Gastrocnemius medialis (tissue), 4 donors: ENCODE measurements around the gene PPFIA1. TPM values are rescaled to one million over a fixed set of nuclear protein-coding genes. Genes with fewer than 3 reads are reported as not detected.

Experiments
- ATAC-seq, 2 donors: fragments of 150-250 bp; one replicate each; pipeline ENCODE4 v1.9.1; 2016
- DNase-seq, 2 donors: peaks; one replicate each; pipeline ENCODE4 v3.0.0-alpha.2; 2019
- H3K27ac ChIP-seq, 4 donors: fragments of 200-600 bp; sonication (generic); 1 replicate in 1 of 4; 2 replicates in 3 of 4; pipeline ENCODE4 v1.5.1; 2016 to 2018; ENCODE audit warnings: mild to moderate bottlenecking in 2 of 4, moderate library complexity in 1 of 4
- H3K27me3 ChIP-seq, 3 donors: fragments of 200-600 bp; sonication (generic) in 2 of 3; 1 replicate in 1 of 3; 2 replicates in 2 of 3; pipeline versions ENCODE4 v1.5.1 to v1.6.0; 2016 to 2019; ENCODE audit warnings: mild to moderate bottlenecking in 1 of 3, moderate library complexity in 1 of 3
- H3K36me3 ChIP-seq, 2 donors: fragments of 200-600 bp; sonication (generic) in 1 of 2; one replicate each; pipeline ENCODE4 v1.5.1; 2017 to 2018
- H3K4me1 ChIP-seq, 2 donors: fragments of 200-600 bp; sonication (generic) in 1 of 2; one replicate each; pipeline ENCODE4 v1.5.1; 2016 to 2017; ENCODE audit warnings: mild to moderate bottlenecking in 2 of 2
- H3K4me3 ChIP-seq, 4 donors: fragments of 200-600 bp; sonication (generic) in 3 of 4; 1 replicate in 1 of 4; 2 replicates in 3 of 4; pipeline ENCODE4 v1.5.1; 2016 to 2019; ENCODE audit warnings: mild to moderate bottlenecking in 2 of 4
- H3K9me3 ChIP-seq, 3 donors: fragments of 200-600 bp; sonication (generic) in 2 of 3; 1 replicate in 1 of 3; 2 replicates in 2 of 3; pipeline ENCODE4 v1.5.1; 2016 to 2019
- POLR2A ChIP-seq, 2 donors: fragments of 450-650 bp; IDR thresholded peaks; one replicate each; pipeline ENCODE4 v1.6.1; 2017; ENCODE audit warnings: antibody characterized with exemption in 2 of 2, mild to moderate bottlenecking in 2 of 2, moderate library complexity in 2 of 2
- in situ Hi-C, 4 donors: fragments of 200-750 bp; cut with MboI; loops; one replicate each; pipeline versions ENCODE4 v1.15.0 to v1.8.0; 2017; ENCODE audit warnings: low sequenced_read_pairs in 4 of 4
- intact Hi-C: fragments of 100-400 bp; cut with DNase I; formaldehyde crosslinking; loops from one replicate; pipeline ENCODE4 v1.15.1; 2023; ENCODE audit warnings: low total_unique reads
- total RNA-seq, 4 donors: library from RNA; depleted of rRNA; stranded (reverse); fragments of >200 nt; gene quantifications; one replicate each; pipeline versions ENCODE4 v1.1.0 to v1.2.3, GENCODE V29; 2016
- TF ChIP-seq, protein P1 (sequence below), 5 experiments: fragments of 450-650 bp in 3 of 5; fragments of 200-600 bp in 2 of 5; sonication (generic) in 2 of 5; IDR thresholded peaks in 4 of 5; conservative IDR thresholded peaks in 1 of 5; 1 replicate in 4 of 5; 2 replicates in 1 of 5; pipeline ENCODE4 v1.5.1; 2016 to 2019; ENCODE audit warnings: antibody characterized with exemption in 5 of 5, mild to moderate bottlenecking in 3 of 5, moderate library complexity in 3 of 5

PPFIA1 gene
- total RNA-seq, 4 donors from 2014 or later = 36.3 to 90.6 (median 46.0) TPM

DNA sequence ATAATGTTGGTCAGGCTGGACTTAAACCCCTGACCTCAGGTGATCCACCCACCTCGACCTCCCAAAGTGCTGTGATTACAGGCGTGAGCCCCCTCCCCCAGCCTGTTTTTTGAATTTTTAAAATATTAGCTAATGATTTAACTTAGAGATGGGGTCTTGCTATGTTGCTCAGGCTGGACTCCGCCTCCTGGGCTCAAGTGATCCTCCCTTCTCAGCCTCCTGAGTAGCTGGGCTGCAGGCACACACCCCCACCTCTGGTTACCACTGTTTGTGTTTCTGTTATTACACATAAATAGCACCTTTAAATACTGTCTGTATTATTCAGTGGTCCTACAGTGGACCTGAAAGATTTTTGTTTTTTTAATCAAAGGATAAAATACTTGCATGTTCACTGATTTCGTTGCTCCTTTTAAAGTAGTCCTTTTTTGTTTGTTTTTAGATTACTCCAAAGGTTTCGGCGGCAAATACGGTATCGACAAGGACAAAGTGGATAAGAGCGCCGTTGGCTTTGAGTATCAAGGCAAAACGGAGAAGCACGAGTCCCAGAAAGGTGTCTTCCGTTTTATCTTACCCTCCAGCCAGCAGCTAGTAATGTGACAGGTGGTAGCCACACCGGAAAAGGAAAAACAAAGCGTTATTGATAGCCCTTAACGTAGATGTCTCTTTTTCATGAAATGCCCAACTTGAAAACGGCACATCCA lies 149.0 kb downstream of the PPFIA1 start:
- no peaks in the 10 kb centered on the region for H3K9me3 ChIP-seq
- in situ Hi-C loops = no loop called here
- H3K36me3 ChIP-seq = peaks cover 0 to 92% of the 10 kb centered on the region in 2 donors
- ATAC-seq (no peak), DNase-seq (no peak)
- H3K4me3 ChIP-seq = no peak overlapping the region
- H3K4me1 ChIP-seq = no peaks in the 10 kb centered on the region
- intact Hi-C loops = no loop called here
- H3K27me3 ChIP-seq = no peaks in the 10 kb centered on the region
- TF ChIP-seq POLR2A (IDR thresholded peaks at IDR 0.05) = no peak
- no peak overlapping the region for H3K27ac ChIP-seq

DNA sequence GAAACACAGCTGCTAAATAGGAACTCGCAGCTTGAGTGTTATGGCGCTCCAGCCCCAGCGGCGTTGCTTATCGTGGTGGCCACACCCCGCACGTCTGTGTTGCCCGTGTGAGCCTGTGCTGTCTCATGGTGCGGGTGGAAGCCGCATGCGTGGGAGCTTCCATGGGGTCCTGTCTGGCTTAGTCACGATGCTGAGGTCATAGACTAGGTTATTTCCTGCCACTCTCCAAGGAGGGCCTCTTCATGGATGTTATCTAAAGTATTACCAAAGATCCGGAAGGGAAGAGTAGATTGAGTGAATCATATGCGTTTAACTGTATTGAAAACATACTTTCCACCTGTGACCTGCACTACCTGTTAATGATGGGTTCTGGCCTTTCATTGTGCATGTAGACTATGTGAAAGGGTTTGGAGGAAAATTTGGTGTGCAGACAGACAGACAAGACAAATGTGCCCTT lies 149.5 kb downstream of the PPFIA1 start:
- in situ Hi-C loops = no loop called here
- DNase-seq (no peak), ATAC-seq (no peak)
- Histone ChIP-seq H3K9me3 (no peaks in the 10 kb centered on the region), H3K36me3 (peaks cover 0 to 92% of the 10 kb centered on the region in 2 donors), H3K27ac (no peak overlapping the region), H3K4me1 (no peaks in the 10 kb centered on the region), H3K4me3 (no peak overlapping the region), H3K27me3 (no peaks in the 10 kb centered on the region)
- intact Hi-C loops = no loop called here
- TF ChIP-seq, protein P1, sequence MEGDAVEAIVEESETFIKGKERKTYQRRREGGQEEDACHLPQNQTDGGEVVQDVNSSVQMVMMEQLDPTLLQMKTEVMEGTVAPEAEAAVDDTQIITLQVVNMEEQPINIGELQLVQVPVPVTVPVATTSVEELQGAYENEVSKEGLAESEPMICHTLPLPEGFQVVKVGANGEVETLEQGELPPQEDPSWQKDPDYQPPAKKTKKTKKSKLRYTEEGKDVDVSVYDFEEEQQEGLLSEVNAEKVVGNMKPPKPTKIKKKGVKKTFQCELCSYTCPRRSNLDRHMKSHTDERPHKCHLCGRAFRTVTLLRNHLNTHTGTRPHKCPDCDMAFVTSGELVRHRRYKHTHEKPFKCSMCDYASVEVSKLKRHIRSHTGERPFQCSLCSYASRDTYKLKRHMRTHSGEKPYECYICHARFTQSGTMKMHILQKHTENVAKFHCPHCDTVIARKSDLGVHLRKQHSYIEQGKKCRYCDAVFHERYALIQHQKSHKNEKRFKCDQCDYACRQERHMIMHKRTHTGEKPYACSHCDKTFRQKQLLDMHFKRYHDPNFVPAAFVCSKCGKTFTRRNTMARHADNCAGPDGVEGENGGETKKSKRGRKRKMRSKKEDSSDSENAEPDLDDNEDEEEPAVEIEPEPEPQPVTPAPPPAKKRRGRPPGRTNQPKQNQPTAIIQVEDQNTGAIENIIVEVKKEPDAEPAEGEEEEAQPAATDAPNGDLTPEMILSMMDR (IDR thresholded peaks at IDR 0.05 in 4 of 5, conservative IDR thresholded peaks at IDR 0.05 in 1 of 5) = no peak
- TF ChIP-seq POLR2A (IDR thresholded peaks at IDR 0.05) = no peak

DNA sequence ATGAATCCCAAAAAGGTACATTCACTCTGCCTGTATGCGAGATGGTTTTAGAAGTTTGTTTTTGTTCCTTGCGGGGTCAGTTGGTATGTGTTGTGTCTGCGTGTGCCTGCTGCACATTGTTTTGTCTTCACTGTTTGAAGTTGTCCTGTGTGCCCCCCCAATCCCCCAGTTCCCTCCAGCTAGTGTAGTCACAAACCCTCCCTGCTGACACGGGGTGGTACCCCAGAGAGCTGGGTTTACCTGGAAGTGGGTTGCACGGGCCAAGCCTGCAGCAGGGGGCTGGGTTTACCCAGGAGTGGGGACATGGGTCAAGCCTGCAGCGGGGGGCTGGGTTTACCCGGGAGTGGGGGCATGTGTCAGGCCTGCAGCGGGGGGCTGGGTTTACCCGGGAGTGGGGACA lies 150.0 kb downstream of the PPFIA1 start:
- no peaks in the 10 kb centered on the region for H3K27me3 ChIP-seq
- ATAC-seq (no peak), DNase-seq (no peak)
- peaks cover 0 to 92% of the 10 kb centered on the region in 2 donors for H3K36me3 ChIP-seq
- no peaks in the 10 kb centered on the region for H3K4me1 ChIP-seq
- TF ChIP-seq, protein P1 (IDR thresholded peaks at IDR 0.05 in 4 of 5, conservative IDR thresholded peaks at IDR 0.05 in 1 of 5) = no peak
- H3K4me3 ChIP-seq = no peak overlapping the region
- intact Hi-C loops = no loop called here
- in situ Hi-C loops = no loop called here
- H3K9me3 ChIP-seq = no peaks in the 10 kb centered on the region
- no peak overlapping the region for H3K27ac ChIP-seq

DNA sequence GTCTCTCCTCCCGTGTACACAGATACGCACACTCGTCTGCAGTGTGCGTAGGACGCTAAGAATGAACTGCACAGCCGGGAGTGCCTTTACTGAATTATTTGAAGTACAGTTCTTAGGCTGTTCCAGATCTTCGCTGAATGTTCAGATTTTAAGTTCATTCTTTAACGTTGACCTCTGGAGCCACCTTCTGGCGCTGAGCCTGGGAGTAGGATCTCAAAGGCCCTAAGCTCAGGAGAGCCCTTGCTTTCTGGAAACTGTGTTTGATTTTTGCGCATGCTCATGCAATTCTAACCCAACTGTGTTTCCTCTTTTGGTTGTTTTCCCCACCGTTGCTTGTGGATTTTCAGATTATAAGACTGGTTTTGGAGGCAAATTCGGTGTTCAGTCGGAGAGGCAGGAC lies 150.6 kb downstream of the PPFIA1 start:
- H3K36me3 ChIP-seq = peaks cover 0 to 92% of the 10 kb centered on the region in 2 donors
- no peak overlapping the region for H3K4me3 ChIP-seq
- intact Hi-C loops = no loop called here
- TF ChIP-seq POLR2A (IDR thresholded peaks at IDR 0.05) = no peak
- TF ChIP-seq, protein P1 (IDR thresholded peaks at IDR 0.05 in 4 of 5, conservative IDR thresholded peaks at IDR 0.05 in 1 of 5) = no peak
- no peaks in the 10 kb centered on the region for H3K27me3 ChIP-seq
- DNase-seq = no peak
- H3K27ac ChIP-seq = no peak overlapping the region
- ATAC-seq = no peak
- in situ Hi-C loops = no loop called here
- no peaks in the 10 kb centered on the region for H3K9me3 ChIP-seq
- no peaks in the 10 kb centered on the region for H3K4me1 ChIP-seq

DNA sequence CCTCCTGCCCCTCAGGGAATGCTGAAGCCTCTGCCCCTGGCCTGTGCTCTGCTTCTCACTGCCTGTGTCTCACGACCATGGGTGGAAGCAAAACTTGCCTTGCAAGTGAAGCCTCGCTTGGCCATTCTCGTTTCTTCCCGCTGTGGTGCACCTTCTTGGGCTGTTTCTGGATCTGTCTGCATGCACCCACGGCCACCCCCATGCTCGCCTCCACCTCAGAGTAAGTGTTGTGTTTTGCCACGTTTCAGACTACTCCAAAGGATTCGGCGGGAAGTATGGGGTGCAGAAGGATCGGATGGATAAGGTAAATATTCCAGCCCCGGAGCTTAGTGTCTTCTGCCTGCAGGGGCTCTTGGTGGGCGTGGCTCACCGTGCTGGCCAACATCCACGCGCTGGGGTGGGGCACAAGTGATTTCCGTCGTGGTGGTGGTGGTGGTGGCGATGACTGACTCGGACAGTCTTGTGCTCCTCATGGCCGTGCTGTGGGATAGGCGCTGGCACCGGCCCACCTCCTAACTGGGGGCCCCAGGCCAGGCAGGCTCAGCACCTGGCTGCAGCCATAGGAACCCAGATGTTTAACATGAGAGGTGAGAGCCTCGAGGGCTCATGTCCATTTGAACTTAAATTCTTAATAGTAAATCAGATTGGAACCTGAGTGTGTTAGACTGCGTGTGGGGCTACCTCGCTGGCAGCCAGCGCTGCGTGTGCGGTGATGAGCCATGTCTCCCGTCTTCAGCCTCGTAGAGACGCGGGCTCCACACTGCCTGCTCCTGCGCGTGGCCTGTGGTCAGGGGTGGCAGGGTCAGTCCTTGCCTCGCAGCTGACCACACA lies 152.4 kb downstream of the PPFIA1 start:
- TF ChIP-seq, protein P1 (IDR thresholded peaks at IDR 0.05 in 4 of 5, conservative IDR thresholded peaks at IDR 0.05 in 1 of 5) = no peak
- TF ChIP-seq POLR2A (IDR thresholded peaks at IDR 0.05) = no peak
- H3K36me3 ChIP-seq = peaks cover 0 to 86% of the 10 kb centered on the region in 2 donors
- in situ Hi-C loops (no loop called here), intact Hi-C loops (no loop called here)
- H3K9me3 ChIP-seq = no peaks in the 10 kb centered on the region
- H3K4me1 ChIP-seq = no peaks in the 10 kb centered on the region
- no peak for ATAC-seq
- no peak overlapping the region for H3K4me3 ChIP-seq
- H3K27ac ChIP-seq = no peak overlapping the region
- no peak for DNase-seq
- H3K27me3 ChIP-seq = no peaks in the 10 kb centered on the region
